Measurements from ENCODE around the gene CEP104. TPM values are rescaled to one million over a fixed set of nuclear protein-coding genes. Genes with fewer than 3 reads are reported as not detected.

CEP104 gene
- total and polyA plus RNA-seq, 2 experiments from 2014 or later = 12.7 to 22.6 TPM

DNA sequence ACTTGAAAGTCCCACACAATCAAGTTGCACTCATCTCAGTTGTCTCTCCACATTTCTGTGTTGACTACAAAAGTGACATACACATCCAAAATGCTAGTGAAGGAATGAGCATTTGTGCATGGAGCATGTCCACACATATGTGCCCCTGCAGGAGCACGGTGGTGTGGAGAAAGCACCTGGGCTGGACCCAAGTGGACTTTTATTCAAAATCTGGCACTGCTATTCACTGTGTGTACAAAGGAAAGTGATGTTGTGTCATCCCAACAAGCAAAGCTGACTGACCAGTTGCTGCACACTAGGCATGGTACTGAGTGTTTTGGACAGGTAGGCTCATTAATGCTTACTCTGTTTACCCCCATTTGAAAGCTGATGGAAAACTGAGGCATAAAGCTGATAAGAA, 19.3 kb downstream of the CEP104 start:
- Histone ChIP-seq H3K4me1 (ENCODE audit: insufficient read depth) (no peaks in the 10 kb centered on the region), H3K4me2 (no peak overlapping the region), H3K9me2 (replicated peaks; ENCODE audit: insufficient read depth) (no peaks in the 10 kb centered on the region), H3K4me3 (no peak overlapping the region), H4K20me1 (ENCODE audit: insufficient read depth, poor library complexity, severe bottlenecking) (no peaks in the 10 kb centered on the region), H3K79me2 (no peaks in the 10 kb centered on the region), H3K27me3 (no peaks in the 10 kb centered on the region), H3K9me3 (ENCODE audit: low read depth) (no peaks in the 10 kb centered on the region), H3K36me3 (replicated peaks; ENCODE audit: insufficient read depth, low read depth) (peaks cover 5% of the 10 kb centered on the region), H3K27ac (no peak overlapping the region), H2AFZ (no peak overlapping the region)
- WGBS (ENCODE audit: low lambda C conversion rate, missing lambda C conversion rate) = 100% methylated on average over 1 of the region's 1 CpG
- TF ChIP-seq, protein P1, sequence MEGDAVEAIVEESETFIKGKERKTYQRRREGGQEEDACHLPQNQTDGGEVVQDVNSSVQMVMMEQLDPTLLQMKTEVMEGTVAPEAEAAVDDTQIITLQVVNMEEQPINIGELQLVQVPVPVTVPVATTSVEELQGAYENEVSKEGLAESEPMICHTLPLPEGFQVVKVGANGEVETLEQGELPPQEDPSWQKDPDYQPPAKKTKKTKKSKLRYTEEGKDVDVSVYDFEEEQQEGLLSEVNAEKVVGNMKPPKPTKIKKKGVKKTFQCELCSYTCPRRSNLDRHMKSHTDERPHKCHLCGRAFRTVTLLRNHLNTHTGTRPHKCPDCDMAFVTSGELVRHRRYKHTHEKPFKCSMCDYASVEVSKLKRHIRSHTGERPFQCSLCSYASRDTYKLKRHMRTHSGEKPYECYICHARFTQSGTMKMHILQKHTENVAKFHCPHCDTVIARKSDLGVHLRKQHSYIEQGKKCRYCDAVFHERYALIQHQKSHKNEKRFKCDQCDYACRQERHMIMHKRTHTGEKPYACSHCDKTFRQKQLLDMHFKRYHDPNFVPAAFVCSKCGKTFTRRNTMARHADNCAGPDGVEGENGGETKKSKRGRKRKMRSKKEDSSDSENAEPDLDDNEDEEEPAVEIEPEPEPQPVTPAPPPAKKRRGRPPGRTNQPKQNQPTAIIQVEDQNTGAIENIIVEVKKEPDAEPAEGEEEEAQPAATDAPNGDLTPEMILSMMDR (IDR thresholded peaks at IDR 0.05; ENCODE audit: poor library complexity) = no peak
- no peak for TF ChIP-seq EZH2phosphoT487 (IDR thresholded peaks at IDR 0.05; ENCODE audit: low read depth, severe bottlenecking, unreplicated experiment)
- no peak for TF ChIP-seq EZH2 (IDR thresholded peaks at IDR 0.05; ENCODE audit: borderline replicate concordance)
- no peak for DNase-seq (ENCODE audit: low spot score)

DNA sequence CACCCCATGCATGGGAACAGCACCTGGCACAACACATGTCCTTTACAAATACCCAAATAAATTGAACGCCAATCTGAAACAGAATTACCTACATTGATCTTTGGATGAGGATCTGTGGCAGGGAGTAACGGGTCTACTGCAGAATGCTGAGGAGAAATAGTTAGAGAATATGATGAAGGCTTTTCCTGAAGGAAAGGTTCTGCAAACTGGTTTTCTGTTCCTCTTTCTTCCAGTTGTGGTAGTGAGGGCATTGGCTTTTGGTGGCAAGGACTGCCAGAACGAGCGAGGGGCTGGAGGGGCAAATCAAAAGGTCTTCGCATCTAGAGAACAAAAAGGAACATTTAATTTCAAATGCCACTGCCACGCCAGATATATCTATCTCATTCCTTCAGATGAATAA, 19.8 kb downstream of the CEP104 start:
- Histone ChIP-seq H3K4me3 (no peak overlapping the region), H3K4me1 (ENCODE audit: insufficient read depth) (no peaks in the 10 kb centered on the region), H3K27me3 (no peaks in the 10 kb centered on the region), H3K36me3 (replicated peaks; ENCODE audit: insufficient read depth, low read depth) (peaks cover 5% of the 10 kb centered on the region), H3K4me2 (no peak overlapping the region), H2AFZ (no peak overlapping the region), H3K27ac (no peak overlapping the region), H3K9me3 (ENCODE audit: low read depth) (no peaks in the 10 kb centered on the region), H3K79me2 (no peaks in the 10 kb centered on the region), H4K20me1 (ENCODE audit: insufficient read depth, poor library complexity, severe bottlenecking) (no peaks in the 10 kb centered on the region), H3K9me2 (replicated peaks; ENCODE audit: insufficient read depth) (no peaks in the 10 kb centered on the region)
- TF ChIP-seq, protein P1 (IDR thresholded peaks at IDR 0.05; ENCODE audit: poor library complexity) = no peak
- no peak for TF ChIP-seq EZH2 (IDR thresholded peaks at IDR 0.05; ENCODE audit: borderline replicate concordance)
- TF ChIP-seq EZH2phosphoT487 (IDR thresholded peaks at IDR 0.05; ENCODE audit: low read depth, severe bottlenecking, unreplicated experiment) = no peak
- 96% methylated on average over 6 of the region's 6 CpGs for WGBS (ENCODE audit: low lambda C conversion rate, missing lambda C conversion rate)
- no peak for DNase-seq (ENCODE audit: low spot score)

- Histone ChIP-seq H4K20me1 (ENCODE audit: insufficient read depth, poor library complexity, severe bottlenecking) (no peaks in the 10 kb centered on the region), H3K79me2 (no peaks in the 10 kb centered on the region), H3K27ac (no peak overlapping the region), H3K27me3 (no peaks in the 10 kb centered on the region), H3K9me3 (ENCODE audit: low read depth) (no peaks in the 10 kb centered on the region), H3K4me2 (no peak overlapping the region), H3K36me3 (replicated peaks; ENCODE audit: insufficient read depth, low read depth) (peaks cover 5% of the 10 kb centered on the region), H3K4me3 (no peak overlapping the region), H3K9me2 (replicated peaks; ENCODE audit: insufficient read depth) (no peaks in the 10 kb centered on the region), H2AFZ (no peak overlapping the region), H3K4me1 (ENCODE audit: insufficient read depth) (no peaks in the 10 kb centered on the region)
- TF ChIP-seq, protein P1 (IDR thresholded peaks at IDR 0.05; ENCODE audit: poor library complexity) = no peak
- WGBS (ENCODE audit: low lambda C conversion rate, missing lambda C conversion rate) = 95% methylated on average over 11 of the region's 11 CpGs
- DNase-seq (ENCODE audit: low spot score) = no peak
Measured at GRCh38 chr1:3836421-3836820, 20.6 kb downstream of the CEP104 start.

DNA sequence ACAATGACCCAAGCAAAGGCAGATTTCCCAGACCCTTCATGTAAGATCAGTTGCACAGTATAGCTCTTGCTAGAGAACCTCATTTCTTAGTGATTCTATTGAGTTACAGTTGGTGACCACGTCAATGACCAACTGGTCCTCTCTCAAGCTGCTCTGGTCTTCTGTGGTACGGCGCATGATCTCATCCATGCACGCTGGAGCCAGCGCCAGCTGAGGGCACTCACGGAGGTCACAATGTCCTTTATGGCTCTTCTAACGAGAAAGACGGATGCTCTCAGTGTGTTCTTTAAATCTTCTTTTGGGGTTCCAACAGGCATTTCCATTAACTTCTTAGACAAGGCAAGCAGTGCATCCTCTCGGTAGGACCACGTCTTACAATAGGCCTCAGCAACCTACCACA, 22.3 kb downstream of the CEP104 start:
- DNase-seq (ENCODE audit: low spot score) = no peak
- H3K27ac ChIP-seq = no peak overlapping the region
- 93% methylated on average over 10 of the region's 10 CpGs for WGBS (ENCODE audit: low lambda C conversion rate, missing lambda C conversion rate)
- H3K36me3 ChIP-seq (replicated peaks; ENCODE audit: insufficient read depth, low read depth) = peaks cover 5% of the 10 kb centered on the region
- H3K9me3 ChIP-seq (ENCODE audit: low read depth) = no peaks in the 10 kb centered on the region
- no peak overlapping the region for H3K4me2 ChIP-seq
- TF ChIP-seq EZH2 (IDR thresholded peaks at IDR 0.05; ENCODE audit: borderline replicate concordance) (no peak), EZH2phosphoT487 (IDR thresholded peaks at IDR 0.05; ENCODE audit: low read depth, severe bottlenecking, unreplicated experiment) (no peak)
- TF ChIP-seq, protein P1 (IDR thresholded peaks at IDR 0.05; ENCODE audit: poor library complexity) = no peak
- no peak overlapping the region for H2AFZ ChIP-seq
- no peaks in the 10 kb centered on the region for H3K4me1 ChIP-seq (ENCODE audit: insufficient read depth)
- no peak overlapping the region for H3K4me3 ChIP-seq
- H3K9me2 ChIP-seq (replicated peaks; ENCODE audit: insufficient read depth) = no peaks in the 10 kb centered on the region
- no peaks in the 10 kb centered on the region for H4K20me1 ChIP-seq (ENCODE audit: insufficient read depth, poor library complexity, severe bottlenecking)
- H3K27me3 ChIP-seq = no peaks in the 10 kb centered on the region
- no peaks in the 10 kb centered on the region for H3K79me2 ChIP-seq
